WTC11 (cell line): ENCODE data around the gene KRT36.

Experiments
- CTCF ChIP-seq: fragments of 200-600 bp; IDR thresholded peaks from 2 replicates; pipeline ENCODE4 v1.8.0; 2022; ENCODE audit warnings: antibody characterized with exemption
- NR2C2 ChIP-seq: sonication (generic); formaldehyde crosslinking; IDR thresholded peaks from 2 replicates; pipeline ENCODE4 v1.8.0; 2022; ENCODE audit warnings: mild to moderate bottlenecking, missing genetic modification reagents

- no peak for TF ChIP-seq CTCF
- no peak for TF ChIP-seq NR2C2 (CRISPR knock-in tag)
Observed at GRCh38 chr17:41519501-41520224, 30.0 kb upstream of the KRT36 start.
